HepG2 (cell line): ENCODE results near the gene ZFP36. TPM values are rescaled to one million over a fixed set of nuclear protein-coding genes. Genes with fewer than 3 reads are reported as not detected.

Source experiments
- ATF1 ChIP-seq: IDR thresholded peaks from 2 replicates; pipeline ENCODE4 v1.6.1; 2016; ENCODE audit warnings: mild to moderate bottlenecking, control low read depth
- CREM ChIP-seq, 2 experiments: sonication (generic) in 1 of 2; formaldehyde crosslinking in 1 of 2; IDR thresholded peaks; 2 replicates each; pipeline versions ENCODE4 v1.4.0 to v1.6.1; 2016 to 2020; ENCODE audit warnings: antibody characterized with exemption in 1 of 2, mild to moderate bottlenecking in 1 of 2, missing genetic modification reagents in 1 of 2
- FOXK1 ChIP-seq: sonication (generic); formaldehyde crosslinking; IDR thresholded peaks from 2 replicates; pipeline ENCODE4 v1.4.0; 2020; ENCODE audit warnings: low read depth, missing genetic modification reagents, borderline replicate concordance
- JUND ChIP-seq: sonication (generic); formaldehyde crosslinking; IDR thresholded peaks from 2 replicates; pipeline ENCODE4 v1.8.0; 2022; ENCODE audit warnings: mild to moderate bottlenecking, missing genetic modification reagents
- KDM2A ChIP-seq: sonication (generic); formaldehyde crosslinking; IDR thresholded peaks from 2 replicates; pipeline ENCODE4 v1.4.0; 2020; ENCODE audit warnings: low read depth, missing genetic modification reagents, borderline replicate concordance
- LCORL ChIP-seq, 2 experiments: fragments of 450-650 bp in 1 of 2; sonication (generic) in 1 of 2; formaldehyde crosslinking in 1 of 2; IDR thresholded peaks; 2 replicates each; pipeline versions ENCODE4 v1.5.0 to v1.6.1; 2017 to 2020; ENCODE audit warnings: antibody characterized with exemption in 1 of 2, missing genetic modification reagents in 1 of 2
- MXI1 ChIP-seq: IDR thresholded peaks from 3 replicates; pipeline ENCODE4 v1.6.1; 2012; ENCODE audit warnings: low read depth, low read length, inconsistent platforms, borderline replicate concordance
- ZNF124 ChIP-seq: sonication (generic); formaldehyde crosslinking; IDR thresholded peaks from 2 replicates; pipeline ENCODE4 v1.4.0; 2020; ENCODE audit warnings: missing genetic modification reagents
- ZNF234 ChIP-seq: sonication (generic); formaldehyde crosslinking; conservative IDR thresholded peaks from 2 replicates; pipeline ENCODE4 v1.5.1; 2020; ENCODE audit warnings: mild to moderate bottlenecking, missing genetic modification reagents
- ZNF350 ChIP-seq: sonication (generic); formaldehyde crosslinking; IDR thresholded peaks from 2 replicates; pipeline ENCODE4 v1.4.0; 2020; ENCODE audit warnings: mild to moderate bottlenecking, low read depth, missing genetic modification reagents, borderline replicate concordance
- ZNF431 ChIP-seq: sonication (generic); formaldehyde crosslinking; IDR thresholded peaks from 2 replicates; pipeline ENCODE4 v1.9.0; 2022; ENCODE audit warnings: missing genetic modification reagents, low read depth, mild to moderate bottlenecking, borderline replicate concordance
- ZNF746 ChIP-seq: sonication (generic); formaldehyde crosslinking; IDR thresholded peaks from 2 replicates; pipeline ENCODE4 v1.8.0; 2022; ENCODE audit warnings: mild to moderate bottlenecking, missing genetic modification reagents
- ZNF781 ChIP-seq: sonication (generic); formaldehyde crosslinking; IDR thresholded peaks from 2 replicates; pipeline ENCODE4 v1.5.1; 2020; ENCODE audit warnings: borderline replicate concordance, mild to moderate bottlenecking, missing genetic modification reagents; ENCODE audit errors: not compliant biosample characterization
- polyA plus RNA-seq, 8 experiments: library from polyadenylated mRNA; depleted of rRNA in 3 of 8; stranded (reverse) in 7 of 8; unstranded in 1 of 8; fragments of >200 nt; fragmentation: Illumina TruSeq in 4 of 8; extraction: Trizol in 4 of 8; gene quantifications; 2 replicates each; pipeline versions ENCODE4 v1.2.1 to v1.2.3, GENCODE V29; 2011 to 2016; ENCODE audit warnings: low read depth in 4 of 8, missing spikeins in 1 of 8, mixed read lengths in 1 of 8; ENCODE audit not compliant: insufficient read depth in 1 of 8
- total RNA-seq, 5 experiments: library from RNA; depleted of rRNA; stranded (reverse); fragments of >200 nt; fragmentation: Illumina TruSeq; extraction: Trizol; gene quantifications; 2 replicates each; pipeline ENCODE4 v1.2.3, GENCODE V29; 2016; ENCODE audit warnings: low read depth in 1 of 5
- TF ChIP-seq, protein P1 (sequence below): sonication (generic); formaldehyde crosslinking; IDR thresholded peaks from 2 replicates; pipeline ENCODE4 v1.5.0; 2020; ENCODE audit warnings: missing genetic modification reagents
- TF ChIP-seq, protein P2 (sequence below): IDR thresholded peaks from 2 replicates; pipeline ENCODE4 v1.6.1; 2016; ENCODE audit warnings: mild to moderate bottlenecking, missing biosample characterization, missing genetic modification reagents
- TF ChIP-seq, protein P3 (sequence below): sonication (generic); formaldehyde crosslinking; IDR thresholded peaks from 2 replicates; pipeline ENCODE4 v1.4.0; 2020; ENCODE audit warnings: missing genetic modification reagents
- TF ChIP-seq, protein P4 (sequence below): sonication (generic); formaldehyde crosslinking; conservative IDR thresholded peaks from 2 replicates; pipeline ENCODE4 v1.8.0; 2022; ENCODE audit warnings: mild to moderate bottlenecking, moderate library complexity, missing genetic modification reagents
- TF ChIP-seq, protein P5 (sequence below): IDR thresholded peaks from 2 replicates; pipeline ENCODE4 v1.6.1; 2018; ENCODE audit warnings: missing genetic modification reagents

Gene ZFP36
- total and polyA plus RNA-seq, 2 of the 13 experiments (the other 11 are each of a cell fraction or from before 2014, with no cell fraction given) = 1.4 to 1.7 TPM

DNA sequence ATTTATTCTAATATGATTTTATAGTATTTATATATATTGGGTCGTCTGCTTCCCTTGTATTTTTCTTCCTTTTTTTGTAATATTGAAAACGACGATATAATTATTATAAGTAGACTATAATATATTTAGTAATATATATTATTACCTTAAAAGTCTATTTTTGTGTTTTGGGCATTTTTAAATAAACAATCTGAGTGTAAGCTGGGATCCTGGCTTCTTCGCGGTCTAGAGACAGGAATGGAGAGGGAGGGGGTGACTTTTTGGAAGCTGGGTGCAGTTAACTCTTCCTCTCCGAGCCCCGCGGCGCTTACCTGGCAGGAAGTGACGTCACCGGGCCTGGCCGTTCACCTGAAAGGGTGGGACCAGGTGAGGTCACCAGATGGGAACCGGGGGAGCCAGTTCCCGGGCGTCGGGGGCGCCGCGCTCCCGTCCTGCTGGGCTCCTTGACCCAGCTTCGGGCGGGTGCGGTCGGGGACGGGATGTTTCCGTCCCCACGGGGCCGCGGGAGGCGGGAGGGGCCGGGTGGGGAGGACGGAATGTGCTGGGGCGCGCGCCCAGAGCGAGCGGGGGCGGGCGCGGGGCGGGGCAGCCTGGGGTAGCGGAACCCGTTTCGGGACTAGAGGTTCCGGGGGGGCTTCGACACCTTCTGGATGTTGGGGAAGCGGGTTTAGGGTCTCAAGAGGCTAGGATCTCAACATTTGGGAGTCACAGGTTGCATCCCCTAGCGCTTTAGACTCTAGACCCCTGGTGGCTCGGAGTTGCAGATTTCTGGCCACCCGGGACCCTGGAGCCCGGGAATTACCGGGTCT is 2.8 kb downstream of the ZFP36 start (continued):
- TF ChIP-seq, protein P1, sequence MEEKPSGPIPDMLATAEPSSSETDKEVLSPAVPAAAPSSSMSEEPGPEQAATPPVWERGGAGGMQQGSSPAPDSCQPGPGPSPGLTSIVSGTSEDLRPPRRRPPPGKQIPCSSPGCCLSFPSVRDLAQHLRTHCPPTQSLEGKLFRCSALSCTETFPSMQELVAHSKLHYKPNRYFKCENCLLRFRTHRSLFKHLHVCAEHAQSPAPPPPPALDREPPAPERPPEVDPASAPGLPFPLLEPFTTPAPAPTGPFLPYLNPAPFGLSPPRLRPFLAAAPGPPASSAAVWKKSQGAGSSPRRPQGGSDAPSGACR (CRISPR knock-in tag) = 0 out of 2 replicates have a peak, but pooled peaks have one; percentile 56
- TF ChIP-seq ATF1 (CRISPR knock-in tag) (peak; percentile 69), FOXK1 (CRISPR knock-in tag) (no peak), ZNF781 (peak; percentile 31), ZNF124 (peak; percentile 8; the same call in 1 of the 2 replicates), ZNF746 (no peak; the same call in none of the 2 replicates), MXI1 (0 out of 3 replicates have a peak, but pooled peaks have one; percentile 37), CREM (IDR thresholded peaks at IDR 0.05) (peak; percentile 89), CREM (CRISPR knock-in tag; IDR thresholded peaks at IDR 0.05) (peak; percentile 45; the same call in 1 of the 2 replicates), KDM2A (CRISPR knock-in tag) (peak; percentile 89), ZNF234 (CRISPR knock-in tag) (0 out of 2 replicates have a peak, but pooled peaks have one; percentile 47), ZNF350 (CRISPR knock-in tag) (0 out of 2 replicates have a peak, but pooled peaks have one; percentile 34), JUND (CRISPR knock-in tag) (peak; percentile 65; the same call in 1 of the 2 replicates), LCORL (IDR thresholded peaks at IDR 0.05) (no peak), LCORL (CRISPR knock-in tag; IDR thresholded peaks at IDR 0.05) (peak; percentile 71), ZNF431 (CRISPR knock-in tag) (0 out of 2 replicates have a peak, but pooled peaks have one; percentile 29)
- TF ChIP-seq, protein P2, sequence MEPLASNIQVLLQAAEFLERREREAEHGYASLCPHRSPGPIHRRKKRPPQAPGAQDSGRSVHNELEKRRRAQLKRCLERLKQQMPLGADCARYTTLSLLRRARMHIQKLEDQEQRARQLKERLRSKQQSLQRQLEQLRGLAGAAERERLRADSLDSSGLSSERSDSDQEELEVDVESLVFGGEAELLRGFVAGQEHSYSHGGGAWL (CRISPR knock-in tag) = 0 out of 2 replicates have a peak, but pooled peaks have one; percentile 17
- TF ChIP-seq, protein P3, sequence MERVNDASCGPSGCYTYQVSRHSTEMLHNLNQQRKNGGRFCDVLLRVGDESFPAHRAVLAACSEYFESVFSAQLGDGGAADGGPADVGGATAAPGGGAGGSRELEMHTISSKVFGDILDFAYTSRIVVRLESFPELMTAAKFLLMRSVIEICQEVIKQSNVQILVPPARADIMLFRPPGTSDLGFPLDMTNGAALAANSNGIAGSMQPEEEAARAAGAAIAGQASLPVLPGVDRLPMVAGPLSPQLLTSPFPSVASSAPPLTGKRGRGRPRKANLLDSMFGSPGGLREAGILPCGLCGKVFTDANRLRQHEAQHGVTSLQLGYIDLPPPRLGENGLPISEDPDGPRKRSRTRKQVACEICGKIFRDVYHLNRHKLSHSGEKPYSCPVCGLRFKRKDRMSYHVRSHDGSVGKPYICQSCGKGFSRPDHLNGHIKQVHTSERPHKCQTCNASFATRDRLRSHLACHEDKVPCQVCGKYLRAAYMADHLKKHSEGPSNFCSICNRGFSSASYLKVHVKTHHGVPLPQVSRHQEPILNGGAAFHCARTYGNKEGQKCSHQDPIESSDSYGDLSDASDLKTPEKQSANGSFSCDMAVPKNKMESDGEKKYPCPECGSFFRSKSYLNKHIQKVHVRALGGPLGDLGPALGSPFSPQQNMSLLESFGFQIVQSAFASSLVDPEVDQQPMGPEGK (CRISPR knock-in tag) = peak; percentile 62
- TF ChIP-seq, protein P4, sequence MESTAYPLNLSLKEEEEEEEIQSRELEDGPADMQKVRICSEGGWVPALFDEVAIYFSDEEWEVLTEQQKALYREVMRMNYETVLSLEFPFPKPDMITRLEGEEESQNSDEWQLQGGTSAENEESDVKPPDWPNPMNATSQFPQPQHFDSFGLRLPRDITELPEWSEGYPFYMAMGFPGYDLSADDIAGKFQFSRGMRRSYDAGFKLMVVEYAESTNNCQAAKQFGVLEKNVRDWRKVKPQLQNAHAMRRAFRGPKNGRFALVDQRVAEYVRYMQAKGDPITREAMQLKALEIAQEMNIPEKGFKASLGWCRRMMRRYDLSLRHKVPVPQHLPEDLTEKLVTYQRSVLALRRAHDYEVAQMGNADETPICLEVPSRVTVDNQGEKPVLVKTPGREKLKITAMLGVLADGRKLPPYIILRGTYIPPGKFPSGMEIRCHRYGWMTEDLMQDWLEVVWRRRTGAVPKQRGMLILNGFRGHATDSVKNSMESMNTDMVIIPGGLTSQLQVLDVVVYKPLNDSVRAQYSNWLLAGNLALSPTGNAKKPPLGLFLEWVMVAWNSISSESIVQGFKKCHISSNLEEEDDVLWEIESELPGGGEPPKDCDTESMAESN (CRISPR knock-in tag) = peak; percentile 73; the same call in 1 of the 2 replicates
- TF ChIP-seq, protein P5, sequence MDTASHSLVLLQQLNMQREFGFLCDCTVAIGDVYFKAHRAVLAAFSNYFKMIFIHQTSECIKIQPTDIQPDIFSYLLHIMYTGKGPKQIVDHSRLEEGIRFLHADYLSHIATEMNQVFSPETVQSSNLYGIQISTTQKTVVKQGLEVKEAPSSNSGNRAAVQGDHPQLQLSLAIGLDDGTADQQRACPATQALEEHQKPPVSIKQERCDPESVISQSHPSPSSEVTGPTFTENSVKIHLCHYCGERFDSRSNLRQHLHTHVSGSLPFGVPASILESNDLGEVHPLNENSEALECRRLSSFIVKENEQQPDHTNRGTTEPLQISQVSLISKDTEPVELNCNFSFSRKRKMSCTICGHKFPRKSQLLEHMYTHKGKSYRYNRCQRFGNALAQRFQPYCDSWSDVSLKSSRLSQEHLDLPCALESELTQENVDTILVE (CRISPR knock-in tag) = 0 out of 2 replicates have a peak, but pooled peaks have one; percentile 23
